Neural progenitor cell (in vitro differentiated cells): ENCODE results near the gene TUBA4B. TPM values are rescaled to one million over a fixed set of nuclear protein-coding genes. Genes with fewer than 3 reads are reported as not detected.

Source experiments
- DNase-seq: peaks from one replicate; pipeline ENCODE4 v3.0.0-alpha.2; 2016; ENCODE audit warnings: low spot score
- H2AFZ ChIP-seq: fragments of 200-600 bp; sonication (generic); replicated peaks from 2 replicates; pipeline ENCODE4 v1.6.1; 2016; ENCODE audit warnings: antibody characterized with exemption
- H3F3A ChIP-seq: fragments of 200-600 bp; sonication (generic); 2 replicates; pipeline ENCODE4 v1.6.1; 2016; ENCODE audit warnings: antibody characterized with exemption, low read depth
- H3K27ac ChIP-seq: fragments of 200-600 bp; sonication (generic); 2 replicates; pipeline ENCODE4 v1.5.1; 2016; ENCODE audit warnings: mild to moderate bottlenecking
- H3K27me3 ChIP-seq: fragments of 200-600 bp; sonication (generic); 2 replicates; pipeline ENCODE4 v1.6.1; 2016; ENCODE audit warnings: mild to moderate bottlenecking, moderate library complexity
- H3K36me3 ChIP-seq: fragments of 200-600 bp; sonication (generic); 2 replicates; pipeline ENCODE4 v1.5.1; 2016
- H3K4me1 ChIP-seq: fragments of 200-600 bp; sonication (generic); 2 replicates; pipeline ENCODE4 v1.6.1; 2016; ENCODE audit warnings: mixed run types
- H3K4me2 ChIP-seq: fragments of 200-600 bp; sonication (generic); 2 replicates; pipeline ENCODE4 v1.6.1; 2016
- H3K4me3 ChIP-seq: fragments of 200-600 bp; sonication (generic); 2 replicates; pipeline ENCODE4 v1.5.1; 2016
- H3K79me2 ChIP-seq: fragments of 200-600 bp; sonication (generic); 2 replicates; pipeline ENCODE4 v1.6.1; 2016; ENCODE audit warnings: low read depth
- H3K9ac ChIP-seq: fragments of 200-600 bp; sonication (generic); 2 replicates; pipeline ENCODE4 v1.6.1; 2016
- H3K9me3 ChIP-seq: fragments of 200-600 bp; sonication (generic); 2 replicates; pipeline ENCODE4 v1.5.1; 2016; ENCODE audit warnings: low read depth
- H4K20me1 ChIP-seq: fragments of 200-600 bp; sonication (generic); 2 replicates; pipeline ENCODE4 v1.6.1; 2016; ENCODE audit warnings: low read depth
- H3K27ac Mint-ChIP-seq: 3 replicates; pipeline ENCODE4 v1.8.0; 2021; ENCODE audit warnings: mixed read lengths
- H3K27me3 Mint-ChIP-seq: 2 replicates; pipeline ENCODE4 v1.8.0; 2022; ENCODE audit warnings: low read depth, mild to moderate bottlenecking, inconsistent platforms, moderate library complexity, mixed read lengths; ENCODE audit not compliant: insufficient read depth
- H3K36me3 Mint-ChIP-seq: 3 replicates; pipeline ENCODE4 v1.8.0; 2021; ENCODE audit warnings: mixed read lengths
- H3K4me1 Mint-ChIP-seq: 3 replicates; pipeline ENCODE4 v1.8.0; 2021; ENCODE audit warnings: mixed read lengths
- H3K4me3 Mint-ChIP-seq: 3 replicates; pipeline ENCODE4 v1.8.0; 2021; ENCODE audit warnings: mild to moderate bottlenecking, moderate library complexity, mixed read lengths
- H3K9me3 Mint-ChIP-seq: 3 replicates; pipeline ENCODE4 v1.8.0; 2020; ENCODE audit warnings: mixed read lengths
- CTCF ChIP-seq: fragments of 200-600 bp; sonication (generic); IDR thresholded peaks from 2 replicates; pipeline ENCODE4 v1.5.1; 2017; ENCODE audit warnings: antibody characterized with exemption, mild to moderate bottlenecking
- EZH2 ChIP-seq: fragments of 200-600 bp; sonication (generic); IDR thresholded peaks from 2 replicates; pipeline ENCODE4 v1.6.1; 2017; ENCODE audit warnings: antibody characterized with exemption, mild to moderate bottlenecking, moderate library complexity
- EZH2phosphoT487 ChIP-seq: fragments of 200-600 bp; sonication (generic); IDR thresholded peaks from 2 replicates; pipeline ENCODE4 v1.6.1; 2017; ENCODE audit warnings: antibody characterized with exemption
- total RNA-seq: library from RNA; depleted of rRNA; stranded (reverse); fragments of >200 nt; gene quantifications from 2 replicates; pipeline ENCODE4 v1.2.3, GENCODE V29; 2015; ENCODE audit warnings: low replicate concordance

TUBA4B gene
- total RNA-seq, 1 donor from 2014 or later, result not detected

- H3K36me3 ChIP-seq, result no peaks in the 10 kb centered on the region
- H3K27me3 Mint-ChIP-seq, result peaks cover 10% of the 10 kb centered on the region
These were observed 38.9 kb upstream of the TUBA4B start for GRCh38 chr2:219214141-219214540.

GRCh38 chr2:219214786-219215185, 38.3 kb upstream of the TUBA4B start:
- no peaks in the 10 kb centered on the region for H3K36me3 ChIP-seq
- no peak overlapping the region for H3K9ac ChIP-seq
- H2AFZ ChIP-seq, result no peak overlapping the region
- no peak overlapping the region for H3K4me2 ChIP-seq
- no peaks in the 10 kb centered on the region for H3K79me2 ChIP-seq
- H3K27me3 Mint-ChIP-seq, result peaks cover 12% of the 10 kb centered on the region
- H3K4me3 ChIP-seq, result no peak overlapping the region
- H3K9me3 Mint-ChIP-seq, result no peaks in the 10 kb centered on the region
- TF ChIP-seq EZH2phosphoT487 (no peak), CTCF (no peak), EZH2 (no peak)
- no peaks in the 10 kb centered on the region for H3K27me3 ChIP-seq
- no peak overlapping the region for H3K4me3 Mint-ChIP-seq
- DNase-seq, result no peak
- peaks cover 22% of the 10 kb centered on the region for H3F3A ChIP-seq
- no peak overlapping the region for H3K27ac ChIP-seq
- H3K27ac Mint-ChIP-seq, result no peak overlapping the region
- H3K9me3 ChIP-seq, result no peaks in the 10 kb centered on the region
- H3K4me1 ChIP-seq, result peaks cover 4% of the 10 kb centered on the region
- peaks cover 10% of the 10 kb centered on the region for H4K20me1 ChIP-seq
- peaks cover 19% of the 10 kb centered on the region for H3K4me1 Mint-ChIP-seq
- H3K36me3 Mint-ChIP-seq, result peaks cover 16% of the 10 kb centered on the region

More at GRCh38 chr2:219214141-219214540, 38.9 kb upstream of the TUBA4B start:
- Mint-ChIP-seq H3K36me3 (peaks cover 13% of the 10 kb centered on the region), H3K9me3 (no peaks in the 10 kb centered on the region), H3K4me3 (no peak overlapping the region), H3K4me1 (peaks cover 13% of the 10 kb centered on the region), H3K27ac (peak overlapping the region; percentile 44)
- no peaks in the 10 kb centered on the region for H3K27me3 ChIP-seq
- no peak overlapping the region for H2AFZ ChIP-seq
- H3K4me1 ChIP-seq, result peaks cover 4% of the 10 kb centered on the region
- TF ChIP-seq CTCF (no peak), EZH2phosphoT487 (no peak), EZH2 (no peak)
- peaks cover 16% of the 10 kb centered on the region for H3F3A ChIP-seq
- no peaks in the 10 kb centered on the region for H3K79me2 ChIP-seq
- H3K4me2 ChIP-seq, result no peak overlapping the region
- no peak overlapping the region for H3K27ac ChIP-seq
- H3K9me3 ChIP-seq, result no peaks in the 10 kb centered on the region
- no peak for DNase-seq
- no peak overlapping the region for H3K9ac ChIP-seq
- H4K20me1 ChIP-seq, result peaks cover 10% of the 10 kb centered on the region
- no peak overlapping the region for H3K4me3 ChIP-seq

GRCh38 chr2:219215871-219216534, 37.0 kb upstream of the TUBA4B start:
- Histone ChIP-seq H3F3A (peaks cover 27% of the 10 kb centered on the region), H4K20me1 (peaks cover 10% of the 10 kb centered on the region), H3K4me3 (no peak overlapping the region), H3K4me2 (no peak overlapping the region), H2AFZ (no peak overlapping the region), H3K27me3 (no peaks in the 10 kb centered on the region), H3K79me2 (no peaks in the 10 kb centered on the region), H3K9me3 (no peaks in the 10 kb centered on the region), H3K27ac (no peak overlapping the region), H3K4me1 (peaks cover 4% of the 10 kb centered on the region), H3K36me3 (no peaks in the 10 kb centered on the region), H3K9ac (no peak overlapping the region)
- no peak for TF ChIP-seq EZH2
- TF ChIP-seq EZH2phosphoT487, result no peak
- TF ChIP-seq CTCF, result no peak
- H3K36me3 Mint-ChIP-seq, result peaks cover 16% of the 10 kb centered on the region
- no peak overlapping the region for H3K4me3 Mint-ChIP-seq
- DNase-seq, result no peak
- no peaks in the 10 kb centered on the region for H3K9me3 Mint-ChIP-seq
- H3K27ac Mint-ChIP-seq, result no peak overlapping the region
- peaks cover 19% of the 10 kb centered on the region for H3K4me1 Mint-ChIP-seq
- peaks cover 16% of the 10 kb centered on the region for H3K27me3 Mint-ChIP-seq
